Frontal cortex (tissue), 4 donors: Measurements from ENCODE around the gene B3GNT2. TPM values are rescaled to one million over a fixed set of nuclear protein-coding genes. Genes with fewer than 3 reads are reported as not detected.
"Not testable (repeated sequence)": the region's sequence is repeated elsewhere in the genome, so short reads cannot be mapped to it uniquely, and the experiment has no call there.

Source experiments
- DNase-seq, 2 donors: peaks; one replicate each; pipeline ENCODE4 v3.0.0; 2012; ENCODE audit warnings: low spot score in 2 of 2
- FAIRE-seq: peaks from 2 replicates; lab custom pipeline; 2012; peaks lifted over from hg19 to GRCh38; lab: Jason Lieb, UNC
- total RNA-seq: library from RNA; depleted of rRNA; stranded (reverse); fragments of >200 nt; gene quantifications from one replicate; pipeline ENCODE4 v1.2.3, GENCODE V29; 2014
- donor health status: control.
- donor health status: control.
- donor health status: control.

The B3GNT2 gene
- total RNA-seq, 1 donor from 2014 or later = 106 TPM

DNA sequence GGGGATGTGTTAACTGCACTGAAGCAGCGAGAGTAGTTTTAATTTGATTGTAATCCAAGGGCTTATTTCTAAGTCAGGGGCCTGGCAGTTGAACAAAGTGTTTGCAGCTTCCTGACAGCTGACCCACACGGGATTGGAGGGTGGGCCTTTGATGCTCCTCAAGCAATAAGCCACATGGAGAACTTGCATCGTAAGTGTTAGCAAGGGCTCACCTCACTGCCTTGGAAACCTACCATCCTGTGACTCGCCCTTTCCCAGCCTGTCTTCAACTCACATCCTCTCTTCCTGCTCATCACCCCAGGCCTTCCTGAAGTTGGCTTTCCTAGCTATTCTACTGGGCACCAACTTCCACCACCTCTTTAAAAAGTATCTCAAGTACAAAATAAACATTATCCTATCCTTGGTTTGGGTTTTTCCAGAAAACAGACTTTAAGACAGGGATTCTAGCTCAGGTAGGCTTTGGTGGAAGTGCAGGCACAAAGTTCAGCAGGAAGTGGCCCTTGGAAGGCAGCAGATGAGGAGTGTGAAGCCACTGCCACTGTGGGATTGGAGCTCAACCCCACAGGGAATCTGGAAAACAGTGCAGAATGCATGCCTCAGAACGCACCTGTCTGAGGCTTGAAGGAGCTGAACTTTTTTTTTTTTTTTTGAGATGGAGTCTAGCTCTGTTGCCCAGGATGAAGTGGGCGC is 31.6 kb downstream of the B3GNT2 start:
- no peak for FAIRE-seq
- no peak for DNase-seq

DNA sequence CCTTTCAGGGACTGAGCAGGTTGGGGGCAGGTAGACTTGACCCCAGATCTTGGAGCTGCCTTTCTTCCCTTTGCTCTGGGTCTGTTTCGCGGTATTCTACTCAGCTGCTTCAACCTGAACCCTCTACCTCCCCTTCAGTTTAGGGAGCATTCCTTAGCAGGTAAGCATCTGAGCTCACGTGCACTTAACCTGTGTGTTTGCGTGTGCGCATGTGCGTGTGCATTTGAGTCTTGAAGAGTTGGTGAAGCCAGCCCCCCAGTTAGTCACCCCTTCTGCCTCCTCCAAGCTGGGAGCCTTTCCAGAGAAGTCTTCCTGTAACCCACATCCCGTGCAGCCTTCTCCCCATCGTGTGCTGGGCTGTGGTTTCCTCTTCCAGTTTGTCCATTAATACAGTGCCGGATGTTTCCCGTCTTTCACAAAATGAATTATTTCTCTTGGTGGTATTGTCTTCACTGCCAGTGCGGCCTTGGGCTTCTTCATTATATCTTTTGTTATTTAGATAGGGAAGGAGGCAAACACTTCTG is 33.2 kb downstream of the B3GNT2 start:
- FAIRE-seq = no peak
- no peak for DNase-seq

DNA sequence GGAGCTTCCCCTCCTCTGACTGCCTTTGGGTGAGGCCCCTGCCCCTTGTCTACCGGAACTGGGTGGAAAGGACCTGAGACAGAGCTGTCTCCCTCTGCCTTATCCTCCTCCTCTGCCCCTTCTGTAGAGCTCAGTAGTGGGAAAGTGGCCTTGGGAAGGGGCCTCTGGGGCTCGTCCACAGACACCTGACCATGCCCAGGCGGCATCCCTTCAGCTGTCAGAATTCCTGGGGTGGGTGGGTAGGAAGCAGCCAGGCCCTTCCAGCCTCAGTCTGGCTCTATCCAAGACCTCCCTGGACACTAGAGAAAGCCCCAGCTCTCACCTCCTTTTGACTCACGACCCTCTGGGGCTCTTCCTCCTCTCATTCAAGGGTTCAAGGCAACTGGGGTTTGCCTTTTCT is 35.6 kb downstream of the B3GNT2 start:
- no peak for FAIRE-seq
- no peak for DNase-seq

DNA sequence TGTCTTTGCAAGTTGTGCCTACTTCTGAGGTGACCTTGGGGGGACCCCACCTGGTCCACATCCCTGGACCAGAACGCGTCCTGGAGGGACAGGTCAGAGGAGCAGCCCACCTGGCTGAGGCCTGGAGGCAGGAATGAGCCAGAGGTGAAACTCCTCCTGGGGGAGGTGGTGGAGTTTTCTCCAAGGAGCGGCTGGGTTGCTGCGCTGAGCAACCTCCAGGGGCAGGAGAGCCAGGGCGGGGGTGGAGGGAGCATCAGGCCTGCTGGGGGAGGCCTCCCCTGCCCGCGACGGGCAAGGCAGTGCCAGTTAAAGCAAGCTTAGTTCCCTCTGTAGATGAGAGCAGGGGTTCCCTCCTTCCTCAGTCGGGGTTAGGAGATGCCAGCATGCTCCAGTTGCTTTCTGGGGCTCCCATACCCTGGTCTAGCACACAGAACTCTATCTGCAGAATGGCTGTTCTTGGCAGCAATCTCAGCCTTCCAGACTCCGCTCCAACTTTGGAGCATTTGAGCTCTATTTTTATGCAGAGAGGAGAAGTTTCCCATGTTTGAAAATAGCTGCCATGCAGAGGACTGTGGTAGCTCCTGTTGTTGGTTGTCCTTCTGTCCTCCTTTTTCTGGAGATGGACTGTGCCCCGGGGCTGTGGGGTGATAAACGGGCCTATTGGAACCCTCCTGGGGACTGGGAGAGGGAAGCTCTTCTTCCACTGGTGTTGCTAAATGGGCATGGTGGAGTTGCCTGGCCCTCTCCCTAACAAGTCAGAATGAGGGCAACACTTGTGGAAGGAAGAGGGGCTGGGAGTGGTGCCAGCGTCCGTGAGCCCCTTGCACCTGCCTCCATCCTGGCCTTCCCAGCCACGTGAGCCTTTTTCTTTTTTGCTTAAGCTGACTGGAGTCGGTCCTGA is 39.1 kb downstream of the B3GNT2 start:
- no peak for FAIRE-seq
- no peak for DNase-seq

DNA sequence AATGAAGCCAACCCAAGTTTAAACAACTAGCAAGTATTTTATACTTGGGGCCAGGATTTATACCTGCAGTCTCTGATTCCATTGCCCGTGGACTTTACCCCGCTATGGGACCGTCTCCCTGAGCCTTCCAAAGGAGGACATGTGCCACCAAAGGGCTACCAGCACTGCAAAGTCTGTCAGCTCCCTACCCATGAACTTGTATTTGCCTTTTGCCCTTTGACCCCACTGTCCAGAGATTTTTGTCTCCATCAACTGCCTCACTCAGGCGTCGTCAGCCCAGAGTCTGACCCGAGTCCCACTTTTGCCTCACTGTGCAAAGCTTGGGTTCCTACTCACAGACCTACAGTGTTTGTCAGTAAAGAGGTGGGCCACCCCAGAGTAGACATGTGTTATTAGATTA is 40.6 kb downstream of the B3GNT2 start:
- no peak for FAIRE-seq

DNA sequence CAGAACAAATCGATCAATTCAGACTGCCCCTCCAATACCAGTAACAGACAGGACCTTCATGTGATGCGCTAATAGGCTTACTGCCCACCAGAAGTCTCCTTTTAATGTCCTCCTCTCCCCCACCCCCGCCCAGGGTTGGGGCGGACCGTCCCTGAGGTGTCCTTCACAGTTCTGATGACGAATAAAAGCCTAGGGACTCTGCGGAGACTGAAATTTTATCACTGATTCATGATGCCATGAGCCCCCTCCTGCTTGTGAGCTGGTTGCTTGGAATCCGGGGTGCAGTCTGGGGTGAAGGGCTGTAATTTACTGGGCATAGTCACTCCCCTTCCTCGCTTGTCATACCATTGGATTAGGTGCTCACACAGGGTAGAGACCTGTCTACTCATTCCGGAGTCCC is 42.3 kb downstream of the B3GNT2 start:
- DNase-seq (no peak), FAIRE-seq (no peak)

More for the DNA sequence above, 40.6 kb downstream of the B3GNT2 start:
- DNase-seq = no peak

DNA sequence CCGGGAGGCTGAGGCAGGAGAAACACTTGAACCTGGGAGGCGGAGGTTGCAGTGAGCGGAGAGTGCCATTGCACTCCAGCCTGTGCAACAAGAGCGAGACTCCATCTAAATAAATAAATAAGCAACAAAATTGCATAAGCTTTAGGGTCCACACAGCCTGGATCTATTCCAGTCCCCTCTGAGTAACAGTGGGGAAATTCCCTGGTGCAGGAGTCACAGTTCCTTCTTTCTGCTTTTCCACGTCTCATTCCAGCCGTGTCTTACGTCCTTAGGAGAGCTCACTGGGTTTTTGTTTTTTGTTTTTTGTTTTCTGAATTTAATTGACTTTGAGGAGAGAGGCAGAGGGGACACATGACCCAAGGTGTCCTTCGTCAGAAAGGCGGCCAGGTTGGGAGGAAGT is 44.6 kb downstream of the B3GNT2 start:
- no peak for FAIRE-seq
- DNase-seq = no peak

DNA sequence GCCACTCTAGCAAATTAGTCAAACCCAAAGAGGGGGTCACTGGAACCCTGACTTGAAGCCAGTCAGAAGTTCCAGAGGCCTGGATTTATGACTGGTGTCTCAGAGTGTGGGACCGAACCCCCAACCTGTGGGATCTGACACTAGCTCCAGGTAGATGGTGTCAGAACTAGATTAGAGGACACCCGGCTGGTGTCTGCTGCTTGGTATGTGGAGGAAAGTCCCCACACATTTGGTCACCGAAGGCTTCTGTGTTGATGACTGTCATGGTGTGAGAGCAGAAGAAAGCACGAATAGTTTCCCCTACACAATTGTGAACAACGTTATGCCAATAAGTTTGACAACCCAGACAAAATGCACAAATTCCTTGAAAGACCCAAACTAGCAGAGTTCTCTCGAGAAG is 48.1 kb downstream of the B3GNT2 start:
- DNase-seq (no peak), FAIRE-seq (no peak)

DNA sequence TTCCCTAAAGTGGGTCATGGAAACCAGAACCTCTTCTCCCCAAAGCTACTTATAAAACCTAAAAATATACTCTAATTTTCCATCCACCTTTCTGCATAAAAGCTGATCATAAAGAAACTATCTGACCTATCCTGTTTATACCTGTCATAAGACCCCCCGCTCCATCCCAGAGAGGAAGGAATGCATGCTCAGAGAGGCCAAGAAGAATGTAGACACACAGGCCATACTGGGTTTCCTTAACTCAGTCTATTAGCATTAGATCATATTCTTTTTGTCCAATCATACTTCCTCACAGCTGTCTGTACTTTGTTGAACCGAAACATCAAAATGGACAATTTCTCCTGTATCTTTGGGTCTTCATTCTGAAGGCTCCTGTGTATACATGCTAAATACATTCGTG is 52.3 kb downstream of the B3GNT2 start:
- DNase-seq = no peak
- FAIRE-seq = no peak

DNA sequence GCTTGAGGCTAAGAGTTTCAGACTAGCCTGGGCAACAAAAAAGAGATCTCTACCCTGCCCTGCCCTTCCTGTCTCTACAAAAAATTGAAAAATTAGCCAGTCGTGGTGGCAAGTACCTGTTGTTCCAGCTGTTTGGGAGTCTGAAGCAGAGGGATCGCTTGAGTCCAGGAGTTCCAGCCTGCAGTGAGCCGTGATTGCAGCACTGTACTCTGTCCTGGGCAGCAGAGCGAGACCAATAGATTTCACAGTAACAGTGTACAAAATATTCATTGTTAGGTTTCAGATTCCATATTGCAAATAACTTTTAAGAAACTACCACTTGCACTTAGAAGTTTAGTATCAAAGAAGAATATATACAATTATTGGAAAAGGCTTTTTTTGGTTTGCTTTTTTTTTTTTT is 54.3 kb downstream of the B3GNT2 start:
- DNase-seq = no peak
- no peak for FAIRE-seq

DNA sequence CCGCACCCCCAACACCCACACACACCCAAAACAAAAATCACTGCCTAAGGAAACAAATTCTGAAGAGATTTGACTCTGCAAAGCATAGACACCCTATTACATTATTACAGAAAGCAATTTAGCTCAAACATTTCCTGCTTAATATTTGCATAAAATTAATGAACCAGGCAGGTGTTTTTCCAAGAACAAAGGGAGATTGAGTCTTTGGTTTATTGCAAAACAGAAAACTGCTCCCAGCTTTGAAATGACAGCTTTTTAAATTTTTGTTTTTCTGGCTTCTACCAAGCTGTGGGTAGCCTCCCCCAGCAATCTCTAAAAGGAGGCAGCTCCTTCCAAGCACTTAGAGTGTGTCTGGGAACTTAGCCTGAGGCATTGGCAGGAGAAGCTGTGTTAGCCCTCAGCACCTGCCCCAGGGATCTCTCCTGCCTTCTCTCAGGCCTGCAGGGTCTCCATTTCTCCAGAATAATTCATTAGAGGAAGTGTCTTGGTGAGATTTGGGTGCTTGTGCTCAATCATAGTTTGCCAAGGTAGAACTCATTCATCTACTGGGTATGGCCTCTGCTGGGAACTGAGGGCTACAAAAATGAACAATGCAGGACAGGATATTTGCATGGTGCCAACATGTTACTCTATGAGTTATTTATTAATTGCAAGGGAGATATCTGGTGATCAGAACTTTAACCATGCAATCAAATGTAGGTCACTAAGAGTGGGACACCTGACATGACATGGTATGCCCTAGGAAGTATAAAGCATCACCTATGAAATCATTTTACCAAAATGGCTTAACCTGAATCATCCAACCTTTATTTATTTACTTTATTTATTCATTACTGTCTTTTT is 58.7 kb downstream of the B3GNT2 start:
- FAIRE-seq (no peak), DNase-seq (no peak)

DNA sequence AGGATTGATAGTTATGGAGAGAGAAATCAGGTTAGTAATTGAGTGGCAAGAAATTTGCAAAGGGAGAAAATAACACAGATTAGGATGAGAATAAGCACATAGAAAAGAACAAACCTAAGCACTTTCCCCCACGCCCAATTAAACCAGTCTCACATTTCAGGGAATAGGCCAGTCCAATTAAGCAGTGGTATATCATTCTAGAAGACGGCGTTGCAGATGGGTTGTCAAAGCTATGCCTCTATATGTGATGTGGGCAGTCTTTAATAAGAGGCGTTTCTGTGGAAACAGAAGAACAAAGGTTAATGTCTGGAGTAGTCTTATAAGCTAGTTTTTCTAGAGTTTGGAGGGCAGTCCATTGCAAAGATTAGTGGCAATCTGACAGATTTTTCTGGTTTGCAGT is 61.6 kb downstream of the B3GNT2 start:
- FAIRE-seq = no peak
- DNase-seq = no peak

DNA sequence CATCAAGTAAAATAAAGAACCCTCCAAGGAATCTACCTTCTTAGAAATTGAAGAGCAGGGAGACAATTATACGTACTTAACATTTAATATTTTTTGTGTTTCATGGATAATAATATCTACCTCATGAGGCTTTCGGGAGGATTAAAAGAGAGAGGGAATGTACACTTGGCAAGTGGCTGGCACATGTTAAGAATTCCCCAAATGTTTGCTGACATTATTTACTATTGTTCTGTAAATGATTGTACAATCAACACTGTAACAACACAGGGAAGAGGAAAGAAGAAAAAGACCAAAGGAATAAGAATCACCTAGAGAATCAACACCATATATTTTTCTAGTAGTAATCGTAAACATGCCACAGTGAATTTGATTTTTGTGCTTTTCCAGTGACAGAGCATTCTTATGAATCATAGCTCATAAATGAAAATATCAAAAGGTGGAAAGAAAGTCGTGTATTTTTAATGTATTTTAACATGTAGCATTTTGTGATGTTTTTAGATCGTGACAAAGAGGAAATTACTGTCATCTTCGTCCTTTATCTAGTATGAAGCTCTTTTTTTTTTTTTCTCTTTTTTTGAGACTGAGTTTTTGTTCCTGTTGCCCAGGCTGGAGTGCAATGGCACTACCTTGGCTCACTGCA is 67.3 kb downstream of the B3GNT2 start:
- DNase-seq (no peak), FAIRE-seq (no peak)

DNA sequence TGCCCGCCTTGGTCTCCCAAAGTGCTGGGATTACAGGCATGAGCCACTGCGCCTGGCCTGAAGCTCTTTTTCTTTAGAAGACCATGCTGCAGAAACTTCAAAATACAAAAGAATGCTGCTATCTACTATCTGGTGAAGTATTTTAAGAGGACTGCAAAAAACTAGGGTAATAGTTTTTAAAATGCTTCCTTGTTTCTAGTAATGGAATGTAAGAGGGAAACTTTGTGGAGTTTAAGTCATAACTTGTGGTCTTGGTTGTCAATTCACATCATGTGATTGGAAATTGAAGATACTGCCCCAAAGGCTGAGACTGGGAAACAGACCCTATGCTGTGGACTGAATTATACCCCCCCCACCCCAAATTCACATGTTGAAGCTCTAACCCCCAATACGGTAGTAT is 68.3 kb downstream of the B3GNT2 start:
- FAIRE-seq = no peak
- no peak for DNase-seq

DNA sequence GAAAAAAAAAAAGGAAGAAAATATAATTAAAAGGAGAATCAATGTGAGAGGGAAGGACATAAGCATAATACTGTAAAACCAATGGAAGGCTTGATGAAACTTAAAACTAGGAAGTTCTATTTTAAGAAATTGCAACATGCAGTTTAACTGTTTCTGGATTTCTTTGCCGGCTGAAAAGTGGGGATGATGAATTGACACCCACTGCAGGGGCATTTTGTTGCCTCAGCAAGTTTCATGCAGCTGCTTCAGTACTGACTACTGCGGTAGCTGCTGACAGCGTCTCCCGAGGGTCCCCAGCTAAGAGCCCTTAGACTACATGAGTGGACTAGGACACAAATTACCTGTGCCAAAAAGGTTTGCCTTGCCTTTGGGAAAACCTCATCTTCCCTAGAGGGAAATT is 69.2 kb downstream of the B3GNT2 start:
- DNase-seq (no peak), FAIRE-seq (no peak)

DNA sequence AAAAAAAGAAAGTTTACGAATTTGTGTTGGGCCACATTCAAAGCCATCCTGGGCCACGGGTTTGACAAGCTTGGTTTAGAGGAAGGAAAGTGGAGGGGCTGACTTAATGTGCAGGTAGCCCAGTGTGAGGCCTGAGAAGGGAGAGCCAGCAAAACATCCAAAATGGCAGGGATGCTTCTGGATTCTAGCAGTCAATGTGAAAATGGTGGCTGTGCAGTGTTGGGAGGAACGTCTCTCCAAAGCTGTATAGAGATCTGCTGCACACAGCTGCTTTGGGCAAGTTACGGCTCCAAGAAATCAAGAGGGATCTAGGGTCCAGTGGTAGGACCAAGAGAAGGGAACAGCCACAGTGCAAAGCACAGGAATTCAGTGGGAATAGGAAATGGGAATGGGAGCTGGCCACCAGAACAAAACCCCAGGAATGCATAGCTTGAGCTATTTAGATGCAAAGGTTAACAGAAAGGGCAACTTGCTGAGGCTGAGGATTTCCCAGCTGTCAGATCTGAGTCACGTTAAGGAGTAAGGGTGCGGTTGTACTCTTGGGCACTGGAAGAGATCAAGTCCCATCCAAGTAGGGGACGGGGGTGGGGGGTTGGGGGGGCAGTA is 70.6 kb downstream of the B3GNT2 start:
- FAIRE-seq (no peak), DNase-seq (no peak)

DNA sequence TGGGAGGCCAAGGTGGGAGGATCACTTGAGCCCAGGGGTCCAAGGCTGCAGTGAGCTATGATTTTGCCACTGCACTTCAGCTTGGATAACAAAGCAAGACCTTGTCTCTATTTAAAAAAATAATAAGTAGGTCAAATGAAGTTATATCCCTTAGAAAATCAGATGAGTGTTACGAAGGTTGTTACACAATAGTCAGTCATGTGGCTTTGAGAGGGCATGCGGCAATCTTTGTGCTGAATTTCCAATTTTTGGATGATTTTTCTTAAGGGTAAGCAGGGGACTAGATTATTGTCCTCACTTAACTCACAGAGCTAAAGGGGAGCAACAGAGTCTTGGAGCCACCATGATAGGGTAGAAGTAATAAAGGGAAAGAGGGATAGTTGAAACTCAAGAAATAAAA is 71.8 kb downstream of the B3GNT2 start:
- FAIRE-seq (no peak), DNase-seq (no peak)

DNA sequence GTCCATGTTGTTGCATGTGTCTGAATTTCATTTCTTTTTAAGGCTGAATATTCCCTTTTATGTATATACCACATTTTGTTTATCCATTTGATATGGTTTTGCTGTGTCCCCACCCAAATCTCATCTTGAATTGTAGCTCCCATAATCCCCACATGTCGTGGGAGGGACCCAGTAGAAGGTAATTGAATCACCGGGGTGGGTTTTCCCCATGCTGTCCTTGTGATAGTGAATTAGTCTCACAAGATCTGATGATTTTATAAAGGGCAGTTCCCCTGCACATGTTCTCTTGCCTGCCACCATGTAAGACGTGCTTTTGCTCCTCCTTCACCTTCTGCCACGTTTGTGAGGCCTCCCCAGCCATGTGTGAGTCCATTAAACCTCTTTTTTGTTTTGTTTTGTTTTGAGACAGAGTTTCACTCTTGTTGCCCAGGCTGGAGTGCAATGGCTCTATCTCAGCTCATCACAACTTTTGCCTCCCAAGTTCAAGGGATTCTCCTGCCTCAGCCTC is 72.8 kb downstream of the B3GNT2 start:
- not testable (repeated sequence) for DNase-seq, FAIRE-seq

DNA sequence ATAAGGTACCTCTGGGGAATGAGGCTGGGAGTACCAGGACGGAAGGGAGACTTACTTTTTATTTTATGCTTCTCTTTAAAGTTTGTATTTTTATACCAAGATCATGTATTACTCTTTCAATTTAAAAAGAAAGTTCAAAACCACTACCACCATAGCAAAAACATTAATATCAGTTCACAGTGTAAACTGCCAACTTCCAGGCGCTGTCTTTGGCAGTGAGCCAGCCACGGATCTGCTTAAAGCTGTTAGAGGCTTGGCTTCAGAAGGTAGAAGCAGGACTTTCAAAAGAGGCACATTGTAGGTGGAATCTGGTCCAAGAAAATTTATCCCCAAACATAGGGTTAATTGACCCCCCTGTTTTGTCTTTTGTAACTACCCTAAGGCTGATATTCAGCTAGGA is 74.8 kb downstream of the B3GNT2 start:
- no peak for DNase-seq
- FAIRE-seq = no peak
